PC-3 (cell line): ENCODE results near the gene PDZRN3. TPM values are rescaled to one million over a fixed set of nuclear protein-coding genes. Genes with fewer than 3 reads are reported as not detected.

ENCODE experiments used
- ATAC-seq: fragments of 200-7000 bp; cut with Tn5 transposase; 2 replicates; pipeline ENCODE4 v1.9.1; 2020; ENCODE audit warnings: mild to moderate bottlenecking, moderate library complexity
- BruUV-seq: library from RNA; stranded (reverse); fragments of 400-500 nt; replicated peaks from 2 replicates; lab custom pipeline; 2021; lab: Mats Ljungman, UMichigan
- CTCF ChIA-PET: fragments of 300-600 bp; sonication (Branson Sonifier 250); formaldehyde crosslinking; loops from one replicate; lab custom pipeline; 2022; ENCODE audit warnings: antibody characterized with exemption; lab: Charles Lee
- POLR2A ChIA-PET: fragments of 300-600 bp; sonication (Branson Sonifier 250); formaldehyde crosslinking; loops from one replicate; lab custom pipeline; 2022; ENCODE audit warnings: antibody characterized with exemption; ENCODE audit not compliant: unreplicated experiment; lab: Charles Lee
- DNase-seq: peaks from one replicate; pipeline ENCODE4 v3.0.0-alpha.2; 2015
- H2AFZ ChIP-seq: fragments of 300-600 bp; sonication (generic); 2 replicates; pipeline ENCODE4 v1.6.0; 2016; ENCODE audit warnings: antibody characterized with exemption, low read length
- H3F3A ChIP-seq: fragments of 300-600 bp; sonication (generic); one replicate; pipeline ENCODE4 v1.6.0; 2017; ENCODE audit warnings: antibody characterized with exemption, low read length, control low read depth, mild to moderate bottlenecking; ENCODE audit not compliant: unreplicated experiment
- H3K27ac ChIP-seq: fragments of 300-600 bp; sonication (generic); 2 replicates; pipeline ENCODE4 v1.5.1; 2016; ENCODE audit warnings: mild to moderate bottlenecking, low read length
- H3K27me3 ChIP-seq: fragments of 300-600 bp; sonication (generic); 2 replicates; pipeline ENCODE4 v1.6.1; 2016; ENCODE audit warnings: low read length, mixed read lengths
- H3K36me3 ChIP-seq: fragments of 300-600 bp; sonication (generic); 2 replicates; pipeline ENCODE4 v1.6.1; 2016; ENCODE audit warnings: low read depth, mixed run types, low read length, mixed read lengths
- H3K4me1 ChIP-seq: fragments of 300-600 bp; sonication (generic); 2 replicates; pipeline ENCODE4 v1.5.1; 2016; ENCODE audit warnings: low read length; ENCODE audit not compliant: insufficient read depth
- H3K4me2 ChIP-seq: fragments of 300-600 bp; sonication (generic); 2 replicates; pipeline ENCODE4 v1.6.0; 2016; ENCODE audit warnings: low read length
- H3K4me3 ChIP-seq: fragments of 300-600 bp; sonication (generic); 2 replicates; pipeline ENCODE4 v1.5.1; 2016; ENCODE audit warnings: mild to moderate bottlenecking, low read length, mixed read lengths
- H3K79me2 ChIP-seq: fragments of 300-600 bp; sonication (generic); 2 replicates; pipeline ENCODE4 v1.6.1; 2017; ENCODE audit warnings: low read length, mixed read lengths
- H3K9ac ChIP-seq: fragments of 300-600 bp; sonication (generic); 2 replicates; pipeline ENCODE4 v1.6.0; 2016; ENCODE audit warnings: mild to moderate bottlenecking, low read length
- H3K9me2 ChIP-seq: fragments of 300-600 bp; sonication (generic); replicated peaks from 2 replicates; pipeline ENCODE4 v1.6.1; 2016; ENCODE audit warnings: mixed run types, low read length, mixed read lengths
- H3K9me3 ChIP-seq: fragments of 300-600 bp; sonication (generic); 2 replicates; pipeline ENCODE4 v1.6.1; 2016; ENCODE audit warnings: low read length, mixed read lengths
- H4K20me1 ChIP-seq: fragments of 300-600 bp; sonication (generic); 2 replicates; pipeline ENCODE4 v1.6.1; 2016; ENCODE audit warnings: low read length, mixed read lengths
- EZH2 ChIP-seq: fragments of 300-600 bp; sonication (generic); IDR thresholded peaks from one replicate; pipeline ENCODE4 v1.6.1; 2017; ENCODE audit warnings: antibody characterized with exemption, mild to moderate bottlenecking, low read length; ENCODE audit not compliant: unreplicated experiment
- EZH2phosphoT487 ChIP-seq: fragments of 300-600 bp; sonication (generic); IDR thresholded peaks from 2 replicates; pipeline ENCODE4 v1.6.1; 2018; ENCODE audit warnings: mild to moderate bottlenecking, antibody characterized with exemption, low read length, borderline replicate concordance
- intact Hi-C: fragments of 100-400 bp; cut with micrococcal nuclease; formaldehyde crosslinking; loops from 2 replicates; pipeline ENCODE4 v1.9.0; 2023
- total RNA-seq: library from RNA; depleted of rRNA; stranded (reverse); fragments of >200 nt; gene quantifications from 2 replicates; pipeline ENCODE4 v1.2.3, GENCODE V29; 2014
- TF ChIP-seq, protein P1 (sequence below): fragments of 300-600 bp; sonication (generic); conservative IDR thresholded peaks from 2 replicates; pipeline ENCODE4 v1.5.1; 2017; ENCODE audit warnings: antibody characterized with exemption, low read depth, mild to moderate bottlenecking, low read length

The PDZRN3 gene
- total RNA-seq, 1 experiment from 2014 or later, result not detected

DNA sequence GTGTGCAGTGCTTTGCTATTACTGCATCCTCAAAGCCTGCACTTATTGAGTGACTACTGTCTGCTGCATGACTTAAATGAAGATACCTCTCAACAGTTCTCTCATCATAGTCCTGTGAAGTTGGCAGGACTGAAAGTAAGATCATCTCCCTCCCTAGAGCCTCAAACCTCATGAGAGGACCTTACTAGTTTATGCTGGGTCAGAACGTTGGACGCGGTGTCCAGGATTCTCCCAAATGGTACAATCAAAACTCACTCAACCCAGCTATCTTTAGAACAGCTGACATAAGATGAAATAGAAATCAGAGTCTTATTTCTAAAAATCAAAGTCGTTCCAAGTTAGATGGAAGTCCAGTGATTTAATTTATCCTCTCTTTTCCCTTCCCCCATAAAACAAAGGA is 219.7 kb downstream of the PDZRN3 start:
- H3K36me3 ChIP-seq, result no peaks in the 10 kb centered on the region
- H4K20me1 ChIP-seq, result no peaks in the 10 kb centered on the region
- DNase-seq, result no peak
- no peak overlapping the region for H3K4me3 ChIP-seq
- ATAC-seq, result no peak
- no TSS peak for BruUV-seq
- H3K9me2 ChIP-seq, result no peaks in the 10 kb centered on the region
- peaks cover 37% of the 10 kb centered on the region for H3K27me3 ChIP-seq
- POLR2A ChIA-PET, result no interaction called here
- no peaks in the 10 kb centered on the region for H3K9me3 ChIP-seq
- no peaks in the 10 kb centered on the region for H3F3A ChIP-seq
- no peak for TF ChIP-seq EZH2phosphoT487
- TF ChIP-seq, protein P1, sequence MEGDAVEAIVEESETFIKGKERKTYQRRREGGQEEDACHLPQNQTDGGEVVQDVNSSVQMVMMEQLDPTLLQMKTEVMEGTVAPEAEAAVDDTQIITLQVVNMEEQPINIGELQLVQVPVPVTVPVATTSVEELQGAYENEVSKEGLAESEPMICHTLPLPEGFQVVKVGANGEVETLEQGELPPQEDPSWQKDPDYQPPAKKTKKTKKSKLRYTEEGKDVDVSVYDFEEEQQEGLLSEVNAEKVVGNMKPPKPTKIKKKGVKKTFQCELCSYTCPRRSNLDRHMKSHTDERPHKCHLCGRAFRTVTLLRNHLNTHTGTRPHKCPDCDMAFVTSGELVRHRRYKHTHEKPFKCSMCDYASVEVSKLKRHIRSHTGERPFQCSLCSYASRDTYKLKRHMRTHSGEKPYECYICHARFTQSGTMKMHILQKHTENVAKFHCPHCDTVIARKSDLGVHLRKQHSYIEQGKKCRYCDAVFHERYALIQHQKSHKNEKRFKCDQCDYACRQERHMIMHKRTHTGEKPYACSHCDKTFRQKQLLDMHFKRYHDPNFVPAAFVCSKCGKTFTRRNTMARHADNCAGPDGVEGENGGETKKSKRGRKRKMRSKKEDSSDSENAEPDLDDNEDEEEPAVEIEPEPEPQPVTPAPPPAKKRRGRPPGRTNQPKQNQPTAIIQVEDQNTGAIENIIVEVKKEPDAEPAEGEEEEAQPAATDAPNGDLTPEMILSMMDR, result no peak
- no peak for TF ChIP-seq EZH2
- H3K27ac ChIP-seq, result no peak overlapping the region
- H3K4me2 ChIP-seq, result no peak overlapping the region
- intact Hi-C loops, result no loop called here
- H3K9ac ChIP-seq, result no peak overlapping the region
- H3K79me2 ChIP-seq, result no peaks in the 10 kb centered on the region
- CTCF ChIA-PET, result no interaction called here
- no peaks in the 10 kb centered on the region for H3K4me1 ChIP-seq
- no peak overlapping the region for H2AFZ ChIP-seq

DNA sequence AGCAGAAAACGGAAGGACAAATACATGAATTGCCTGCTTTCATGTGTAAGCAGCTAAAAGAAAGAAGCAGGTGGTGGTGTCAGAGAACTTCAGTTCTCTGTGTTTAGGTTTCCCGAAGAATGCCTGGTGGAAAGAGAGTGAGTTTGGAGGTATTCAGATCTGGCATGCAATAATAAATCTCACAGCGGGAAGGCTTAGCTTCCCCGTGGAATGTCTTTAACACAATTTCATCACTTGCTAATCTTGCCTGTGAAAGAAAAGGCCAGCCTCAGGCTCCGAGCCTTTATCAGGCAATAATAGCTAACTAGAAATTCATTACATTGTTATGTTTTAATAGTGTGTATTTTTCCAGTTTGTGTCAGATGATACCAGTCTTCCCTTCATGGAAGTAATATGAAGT is 220.3 kb downstream of the PDZRN3 start:
- CTCF ChIA-PET, result no interaction called here
- H3K9ac ChIP-seq, result no peak overlapping the region
- no peaks in the 10 kb centered on the region for H3K4me1 ChIP-seq
- no peaks in the 10 kb centered on the region for H4K20me1 ChIP-seq
- H2AFZ ChIP-seq, result no peak overlapping the region
- POLR2A ChIA-PET, result no interaction called here
- H3K9me3 ChIP-seq, result no peaks in the 10 kb centered on the region
- ATAC-seq (no peak), DNase-seq (no peak)
- H3F3A ChIP-seq, result no peaks in the 10 kb centered on the region
- TF ChIP-seq EZH2, result no peak
- no peak for TF ChIP-seq EZH2phosphoT487
- TF ChIP-seq, protein P1, result no peak
- BruUV-seq, result no TSS peak
- no peaks in the 10 kb centered on the region for H3K9me2 ChIP-seq
- H3K4me2 ChIP-seq, result no peak overlapping the region
- H3K27me3 ChIP-seq, result peaks cover 37% of the 10 kb centered on the region
- H3K79me2 ChIP-seq, result no peaks in the 10 kb centered on the region
- intact Hi-C loops, result no loop called here
- H3K27ac ChIP-seq, result no peak overlapping the region
- H3K36me3 ChIP-seq, result no peaks in the 10 kb centered on the region
- no peak overlapping the region for H3K4me3 ChIP-seq

DNA sequence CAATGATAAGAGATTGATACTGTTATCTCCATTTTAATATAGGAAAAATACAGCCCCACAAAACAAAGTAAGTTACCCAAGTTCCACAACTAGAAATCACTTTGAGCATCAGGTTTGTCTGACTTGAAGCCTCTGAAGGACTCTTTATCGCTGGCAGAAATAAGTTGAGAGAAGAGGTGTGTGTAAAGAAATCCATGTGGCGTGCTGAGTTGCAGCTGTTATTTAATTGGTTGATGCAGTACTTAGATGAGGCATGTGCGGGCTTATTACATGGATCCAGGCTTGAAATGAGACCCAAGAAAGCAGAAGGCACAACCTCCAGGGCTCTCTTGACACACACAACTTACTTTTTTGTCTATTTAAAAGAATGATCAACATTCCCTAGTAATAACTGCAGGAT is 221.3 kb downstream of the PDZRN3 start:
- H3K36me3 ChIP-seq, result no peaks in the 10 kb centered on the region
- H3K27me3 ChIP-seq, result peaks cover 37% of the 10 kb centered on the region
- H3K27ac ChIP-seq, result no peak overlapping the region
- no peak overlapping the region for H3K4me2 ChIP-seq
- H3K9ac ChIP-seq, result no peak overlapping the region
- no peaks in the 10 kb centered on the region for H3F3A ChIP-seq
- intact Hi-C loops, result no loop called here
- no TSS peak for BruUV-seq
- ChIA-PET POLR2A (no interaction called here), CTCF (no interaction called here)
- no peaks in the 10 kb centered on the region for H3K9me3 ChIP-seq
- no peaks in the 10 kb centered on the region for H4K20me1 ChIP-seq
- TF ChIP-seq EZH2, result no peak
- no peak for TF ChIP-seq EZH2phosphoT487
- TF ChIP-seq, protein P1, result no peak
- no peak overlapping the region for H2AFZ ChIP-seq
- DNase-seq (no peak), ATAC-seq (no peak)
- H3K4me3 ChIP-seq, result no peak overlapping the region
- no peaks in the 10 kb centered on the region for H3K79me2 ChIP-seq
- no peaks in the 10 kb centered on the region for H3K9me2 ChIP-seq
- no peaks in the 10 kb centered on the region for H3K4me1 ChIP-seq
